Measurements from ENCODE around the gene SFTA2.

Gene SFTA2

GRCh38 chr6:30889921-30890645 lies 41.9 kb downstream of the SFTA2 start:
- DNase-seq: no peak

GRCh38 chr6:30889496-30889885 lies 42.5 kb downstream of the SFTA2 start:
- no peak for DNase-seq

DNA sequence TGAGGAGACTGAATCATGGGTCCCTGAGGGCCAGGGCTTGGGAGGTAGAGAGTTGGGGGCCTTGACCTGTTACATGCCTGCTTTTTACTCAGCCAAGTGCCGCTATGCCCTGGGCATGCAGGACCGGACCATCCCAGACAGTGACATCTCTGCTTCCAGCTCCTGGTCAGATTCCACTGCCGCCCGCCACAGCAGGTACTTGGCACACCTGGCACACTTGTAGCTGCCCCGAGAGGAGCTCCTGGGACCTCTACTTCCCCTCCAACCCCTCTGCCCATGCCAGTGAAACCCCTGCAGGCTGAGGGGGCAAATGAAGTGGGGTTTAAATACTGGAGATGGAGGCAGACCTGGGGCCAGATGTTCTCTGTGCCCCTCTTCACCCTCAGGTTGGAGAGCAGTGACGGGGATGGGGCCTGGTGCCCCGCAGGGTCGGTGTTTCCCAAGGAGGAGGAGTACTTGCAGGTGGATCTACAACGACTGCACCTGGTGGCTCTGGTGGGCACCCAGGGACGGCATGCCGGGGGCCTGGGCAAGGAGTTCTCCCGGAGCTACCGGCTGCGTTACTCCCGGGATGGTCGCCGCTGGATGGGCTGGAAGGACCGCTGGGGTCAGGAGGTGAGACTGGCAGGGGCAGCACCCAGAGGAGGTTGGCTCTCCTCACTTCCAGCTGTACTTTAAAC lies 43.0 kb downstream of the SFTA2 start:
- no peak for DNase-seq

- DNase-seq: no peak
Observed at GRCh38 chr6:30887901-30888815, 43.8 kb downstream of the SFTA2 start.

GRCh38 chr6:30886897-30887255 lies 45.1 kb downstream of the SFTA2 start:
- DNase-seq: no peak

DNA sequence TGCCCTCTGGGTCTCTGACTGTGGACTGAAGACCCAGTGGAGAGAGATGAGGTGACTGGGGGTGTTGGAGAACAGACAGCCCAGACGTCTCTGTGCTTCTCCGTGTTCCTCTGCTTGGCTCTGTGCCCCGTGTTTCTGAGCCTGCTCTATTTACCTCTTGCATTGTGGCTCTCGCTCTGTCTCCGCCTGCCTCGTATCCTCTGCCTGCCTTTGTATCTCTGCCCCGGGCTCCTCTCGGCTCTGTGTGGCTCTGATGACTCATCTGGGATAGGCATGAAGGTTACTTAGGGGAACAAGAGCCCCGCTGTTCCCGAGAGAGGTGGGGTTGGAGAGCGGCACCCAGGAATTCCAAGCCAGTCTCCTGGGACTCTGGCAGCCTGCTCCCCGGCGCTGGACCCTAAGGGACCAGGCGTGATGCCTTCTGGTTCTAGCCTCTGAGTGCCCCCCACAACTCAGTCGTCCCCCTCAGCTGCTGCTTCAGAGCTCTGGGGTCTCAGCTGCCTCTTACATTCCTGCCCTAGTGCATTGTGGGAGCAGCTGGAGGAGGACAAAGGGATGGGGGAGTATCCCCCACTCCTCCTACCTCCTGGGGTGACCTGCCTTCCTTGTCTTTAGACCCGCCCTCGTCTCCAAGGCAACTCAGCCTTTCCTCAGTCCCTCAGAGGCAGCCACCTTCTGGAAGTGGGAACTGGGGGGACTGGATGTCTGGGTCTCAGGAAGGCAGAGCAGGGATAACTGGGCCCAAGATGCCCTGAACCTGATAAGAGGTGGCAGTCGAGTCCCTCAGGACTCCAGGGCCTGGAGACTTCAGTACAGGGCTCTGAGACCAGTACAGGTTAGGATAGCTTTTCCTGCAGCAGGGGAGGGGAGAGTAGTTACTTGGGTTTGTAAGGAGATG lies 45.7 kb downstream of the SFTA2 start:
- DNase-seq: peak; percentile 21 to 39

DNA sequence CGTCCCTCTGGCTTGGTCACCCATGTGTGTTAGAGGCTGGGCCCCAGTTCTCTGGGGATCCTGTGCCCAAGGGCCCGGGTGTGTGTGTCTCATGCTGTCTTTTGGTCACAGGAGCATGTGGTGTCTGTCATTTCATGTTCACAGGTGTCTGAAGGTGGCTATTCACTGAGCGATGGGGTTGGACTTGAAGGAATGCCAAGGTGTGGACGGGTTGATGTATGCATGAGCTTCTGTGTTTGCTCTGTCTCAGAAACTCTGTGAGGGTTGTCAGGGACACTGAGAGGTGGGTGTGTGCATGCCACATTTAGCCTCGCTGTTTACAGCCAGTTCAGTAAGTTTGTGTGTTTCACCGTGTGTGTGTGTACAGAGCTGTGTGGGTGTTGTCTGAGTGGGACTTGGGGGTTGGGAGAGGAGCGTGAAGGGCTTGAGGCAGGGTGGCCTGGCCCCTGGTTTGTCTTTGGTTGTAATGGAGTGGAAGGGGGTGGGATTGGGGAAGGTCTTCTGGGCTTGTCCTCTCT lies 46.4 kb downstream of the SFTA2 start:
- no peak for DNase-seq

DNA sequence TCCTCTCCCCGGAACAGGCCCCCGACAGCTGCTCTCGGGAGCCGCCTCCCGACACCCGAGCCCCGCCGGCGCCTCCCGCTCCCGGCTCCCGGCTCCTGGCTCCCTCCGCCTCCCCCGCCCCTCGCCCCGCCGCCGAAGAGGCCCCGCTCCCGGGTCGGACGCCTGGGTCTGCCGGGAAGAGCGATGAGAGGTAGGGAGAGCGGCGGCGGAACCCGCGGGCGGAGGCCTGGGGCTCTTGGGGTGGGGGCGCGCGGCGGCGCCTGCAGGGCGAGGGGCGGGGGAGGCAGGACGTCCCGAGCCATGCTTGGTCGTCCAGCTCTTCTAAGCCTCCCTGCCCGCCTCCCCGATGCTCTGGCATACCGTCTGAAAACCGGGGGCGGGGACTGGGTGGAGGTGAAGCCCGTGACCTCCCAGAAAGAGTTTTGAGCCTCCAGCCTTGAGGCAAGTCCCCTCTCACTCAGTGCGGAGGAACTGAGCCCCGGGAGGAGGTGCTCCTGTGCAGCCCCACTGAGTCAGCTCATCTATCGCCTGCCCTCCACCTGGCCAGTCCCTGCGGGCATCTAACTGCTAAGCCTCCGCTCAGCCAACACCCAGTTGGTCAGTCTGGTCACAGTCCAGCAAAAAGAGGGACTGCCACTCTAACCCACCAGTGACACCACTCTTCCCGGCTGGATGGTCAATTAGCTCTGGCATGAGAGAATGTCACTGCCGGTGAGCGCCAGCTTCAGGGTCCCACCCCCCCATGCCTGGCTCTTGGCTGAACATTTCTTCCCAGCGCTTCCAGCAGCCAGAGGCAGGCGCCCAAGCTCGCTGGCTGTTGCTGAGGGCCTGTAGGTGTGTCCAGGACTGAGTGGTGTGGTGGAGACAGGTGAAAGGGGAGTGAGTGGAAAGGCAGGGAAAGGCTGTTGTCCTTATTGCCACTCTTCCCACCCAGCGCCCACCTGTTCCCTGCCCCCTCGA lies 47.2 kb downstream of the SFTA2 start:
- DNase-seq: peak; percentile 24 to 39

GRCh38 chr6:30883685-30884520 lies 48.1 kb downstream of the SFTA2 start, which contains the start of gene DDR1:
TSS of gene DDR1 (plus strand) at chr6:30884519. CDS start at chr6:30888730, 4,211 bp downstream.
- peak; percentile 47 to 52 for DNase-seq

DNA sequence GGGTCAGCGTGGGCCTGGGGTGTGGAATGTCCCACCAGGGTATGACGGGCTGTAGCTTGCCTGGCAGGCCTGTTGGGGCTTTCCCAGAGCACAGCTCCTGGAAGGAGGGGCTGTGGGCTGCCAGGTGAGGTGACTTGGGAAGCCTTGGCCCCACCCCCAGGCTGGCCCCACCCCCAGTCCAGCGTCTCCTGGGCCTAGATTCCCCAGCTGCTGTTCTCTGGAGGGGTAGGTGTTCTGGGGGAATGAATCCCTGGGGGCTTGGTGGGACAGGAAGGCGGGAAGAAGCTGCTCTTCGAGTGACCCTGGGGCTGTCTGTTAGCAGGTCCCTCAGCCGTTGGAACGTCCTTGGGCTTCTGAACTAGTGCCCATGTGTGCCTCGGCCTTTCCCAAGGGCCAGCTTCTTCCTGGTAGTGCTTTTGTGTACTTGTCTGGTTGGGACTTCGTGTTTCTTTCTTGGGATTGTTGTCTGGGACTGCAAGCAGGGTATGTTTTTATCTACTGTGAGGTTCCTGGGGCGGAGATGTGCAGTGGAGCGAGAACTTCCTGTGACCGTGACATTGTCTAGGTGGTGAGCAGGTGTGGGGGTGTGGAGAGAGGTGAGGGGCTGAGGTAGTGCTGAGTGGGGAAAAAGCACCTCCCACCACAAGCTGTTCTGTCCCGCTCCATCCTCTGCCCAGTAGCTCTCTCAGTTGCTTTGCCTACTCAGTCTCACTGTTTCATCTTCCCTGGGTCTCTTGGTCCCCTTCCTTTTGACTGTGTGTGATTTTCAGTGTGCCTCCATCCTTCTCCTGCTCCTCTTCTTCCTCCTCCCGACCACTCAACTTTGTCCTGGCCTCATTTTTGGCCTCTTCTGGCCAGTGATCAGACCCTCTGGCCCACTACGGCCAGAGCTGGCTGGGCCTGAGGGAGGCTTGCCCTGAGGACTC lies 48.9 kb downstream of the SFTA2 start:
- peak; percentile 23 to 38 for DNase-seq

DNA sequence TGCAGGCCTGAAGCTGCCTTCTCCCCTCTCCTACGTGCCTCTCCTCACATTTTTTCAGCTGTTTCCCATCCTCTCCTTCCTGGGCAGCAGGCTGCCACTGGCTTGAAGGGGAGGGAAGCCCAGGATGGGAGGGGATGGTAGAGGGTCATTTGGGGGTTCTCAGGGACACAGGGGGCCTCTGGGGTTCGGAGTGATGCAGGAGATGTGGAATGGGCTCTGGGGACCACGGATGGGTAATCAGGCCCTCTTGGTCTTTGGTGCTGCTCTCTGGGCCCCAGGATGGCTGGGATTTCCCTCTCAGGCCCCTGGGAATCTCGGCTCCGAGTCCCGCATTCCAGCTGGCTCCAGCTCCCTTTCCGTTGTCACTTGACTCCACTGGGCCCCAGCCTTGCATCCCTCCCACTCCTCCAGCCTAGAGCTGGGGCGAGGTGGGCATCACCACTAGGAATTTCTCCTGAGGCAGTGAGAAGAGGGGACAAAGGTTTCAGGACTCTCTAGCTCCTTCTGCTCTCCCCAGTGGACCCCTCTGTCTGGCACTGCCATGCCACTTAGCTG lies 49.7 kb downstream of the SFTA2 start:
- DNase-seq: no peak

DNA sequence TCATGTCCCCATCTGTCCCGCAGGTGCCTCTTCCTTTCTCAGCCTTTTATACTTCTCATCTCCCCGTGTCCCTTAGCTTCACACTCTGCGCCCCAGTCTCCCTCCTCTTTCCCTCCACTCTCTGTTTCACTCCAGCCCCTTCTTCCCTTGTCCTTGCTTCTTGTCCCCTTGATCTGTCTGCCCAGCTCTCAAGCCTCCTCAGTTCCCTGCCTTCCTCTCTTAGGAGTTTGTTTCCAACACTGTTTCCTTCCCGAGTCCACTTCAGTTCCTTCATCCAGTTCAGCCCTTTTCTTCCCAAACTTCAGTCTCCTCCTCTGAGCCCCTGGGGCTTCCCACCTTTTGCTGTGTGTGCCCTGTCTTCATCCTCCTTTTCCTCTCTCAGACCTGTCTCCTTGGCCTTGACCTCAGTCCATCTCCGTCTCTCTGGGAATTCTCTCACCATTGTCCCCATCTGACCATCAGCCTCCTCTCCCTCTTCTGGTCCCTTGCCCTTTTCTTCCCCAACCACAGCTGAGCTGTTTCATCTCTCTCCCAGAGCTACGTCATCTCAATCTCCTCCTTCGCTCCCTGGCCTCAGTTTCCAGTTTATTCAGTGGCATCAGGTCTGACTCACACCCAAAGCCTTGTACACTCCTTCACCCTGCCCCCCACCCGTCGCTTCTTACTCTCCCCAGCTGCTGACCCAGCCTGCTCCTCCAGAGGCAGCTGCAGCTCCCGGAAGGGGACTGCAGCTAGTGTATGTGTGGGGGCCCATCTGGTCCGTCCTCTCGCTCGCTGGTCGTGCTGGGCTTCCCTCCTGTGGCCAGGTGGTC lies 50.4 kb downstream of the SFTA2 start:
- DNase-seq: no peak

Measured in stimulated activated CD4-positive, alpha-beta T cell treated with anti-CD3 and anti-CD28 coated beads, Interleukin-4, amount 100 ng/mL, for 4 hours (primary cell).